Right renal cortex interstitium (tissue), 3 donors: ENCODE measurements around the gene TEX30. TPM values are rescaled to one million over a fixed set of nuclear protein-coding genes. Genes with fewer than 3 reads are reported as not detected.

Experiments used
- DNase-seq, 3 donors: peaks; one replicate each; pipeline ENCODE4 v3.0.0-alpha.2; 2013; ENCODE audit warnings: low read depth in 3 of 3, low spot score in 2 of 3
- polyA plus RNA-seq, 3 donors: library from polyadenylated mRNA; unstranded; fragments of 120-200 nt; gene quantifications; one replicate each; pipeline ENCODE4 v1.2.1, GENCODE V29; 2013; ENCODE audit not compliant: insufficient read length in 3 of 3

The TEX30 gene
- polyA plus RNA-seq, 3 donors: 32.7 to 33.6 (median 33.0) TPM

DNA sequence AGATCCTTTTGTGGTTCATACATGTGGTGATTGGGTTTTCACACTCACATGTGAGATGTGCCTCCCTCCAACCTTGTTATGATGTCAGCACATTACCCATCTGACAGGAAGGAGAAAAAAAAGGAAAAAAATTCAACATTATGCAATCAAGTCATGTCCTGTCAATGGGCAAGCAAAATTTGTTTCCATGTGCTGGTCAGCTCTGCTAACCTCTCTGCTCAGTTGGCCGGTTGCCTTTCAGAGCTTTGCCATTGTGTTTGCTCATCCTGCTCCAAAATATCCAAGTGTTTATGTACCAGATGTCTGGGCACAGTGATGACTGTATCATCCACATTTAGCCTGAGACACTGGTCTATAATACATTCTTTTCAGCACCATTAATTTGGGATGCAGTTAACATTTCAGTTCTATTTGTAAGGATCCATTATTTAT is 51.8 kb downstream of the TEX30 start:
- DNase-seq: no peak

DNA sequence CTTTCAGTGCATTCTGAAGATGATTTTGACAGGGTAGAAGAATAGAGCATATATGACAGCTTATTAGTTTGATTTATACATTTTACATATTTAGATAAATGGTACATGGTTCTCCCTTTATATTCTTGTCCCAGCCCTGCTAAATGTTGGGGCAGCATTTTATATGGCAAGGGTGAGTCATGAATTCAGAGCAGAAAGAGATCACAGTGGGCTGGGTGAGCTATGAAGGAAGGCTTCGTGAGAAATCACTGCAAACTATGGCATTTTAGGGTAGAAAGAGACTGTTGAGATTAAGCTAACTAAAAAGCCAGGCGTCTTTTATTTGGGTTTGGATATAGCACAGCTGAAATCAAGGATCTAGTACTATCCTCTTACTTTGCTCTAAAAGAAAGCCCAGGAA is 54.8 kb downstream of the TEX30 start:
- no peak for DNase-seq

Other genes with a start within 250 kb of the TEX30 start
- gene TPP2, start 176.8 kb downstream of the TEX30 start, polyA plus RNA-seq: 10 to 100 TPM; 61.0 to 66.2 (median 65.5) TPM
- gene METTL21C, start 78.7 kb downstream of the TEX30 start, polyA plus RNA-seq: under 1 TPM; 0.33 to 0.79 (median 0.62) TPM
- gene POGLUT2, start 25.2 kb upstream of the TEX30 start, polyA plus RNA-seq: 10 to 100 TPM; 46.3 to 52.6 (median 50.7) TPM
- 10 to 100 TPM; 44.2 to 49.2 (median 47.5) TPM for gene BIVM, start 25.3 kb upstream of the TEX30 start, polyA plus RNA-seq
- gene ERCC5, start 72.2 kb upstream of the TEX30 start, polyA plus RNA-seq: 10 to 100 TPM; 75.4 to 84.2 (median 83.8) TPM